ENCODE results near the gene CAB39L.

- no peak for TF ChIP-seq CTCF (IDR thresholded peaks at IDR 0.05 in 8 of 11, conservative IDR thresholded peaks at IDR 0.05 in 3 of 11)
- TF ChIP-seq POLR2A (IDR thresholded peaks at IDR 0.05) = no peak
Observed at GRCh38 chr13:49417161-49417560, 26.7 kb downstream of the CAB39L start.
